ENCODE results near the gene RAD9A. TPM values are rescaled to one million over a fixed set of nuclear protein-coding genes. Genes with fewer than 3 reads are reported as not detected.

The RAD9A gene
- total and polyA plus RNA-seq, 9 of the 15 experiments (the other 6 are each of a cell fraction or from before 2014, with no cell fraction given) = 1.4 to 41.2 (median 16.1) TPM

DNA sequence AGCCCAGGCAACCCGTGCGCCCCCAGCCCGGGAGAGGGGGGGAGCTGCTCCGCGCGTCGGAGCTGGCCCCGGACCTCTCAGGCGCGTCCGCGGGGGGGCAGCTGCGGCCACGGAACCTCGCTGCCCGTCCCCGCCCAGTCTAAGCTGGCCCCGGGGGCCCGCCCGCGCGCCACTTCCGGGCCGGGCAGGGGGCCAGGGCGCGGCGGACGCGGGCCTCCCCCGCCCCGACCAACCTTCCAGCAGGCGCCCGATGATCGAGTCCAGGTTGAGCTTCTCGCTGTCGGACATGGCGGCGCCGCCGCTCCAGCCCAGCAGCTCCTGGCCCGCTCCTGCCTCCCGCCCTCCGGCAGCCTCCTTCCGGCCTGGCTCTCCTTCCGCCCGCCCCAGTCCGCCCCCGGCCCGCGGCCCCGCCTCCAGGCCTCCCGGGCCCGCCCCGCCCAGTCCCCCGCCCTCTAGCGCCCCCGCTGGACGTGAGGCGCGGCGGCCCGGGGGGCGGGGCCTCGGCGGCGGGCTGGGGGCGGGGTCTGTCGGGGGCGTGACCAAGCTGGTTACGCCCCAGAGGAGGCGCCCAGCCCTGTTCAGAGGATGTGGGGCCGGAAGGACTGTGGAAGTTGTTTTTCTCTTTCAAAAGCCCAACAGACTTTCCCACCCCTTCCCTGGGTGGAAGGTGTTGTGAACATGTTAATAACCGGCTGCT lies 9.9 kb downstream of the RAD9A start, which contains the start of gene PPP1CA (continued):
- TF ChIP-seq NEUROD1 (IDR thresholded peaks at IDR 0.05; ENCODE audit: borderline replicate concordance, low read depth, low read length, partially characterized antibody) (no peak), SRF (CRISPR knock-in tag; IDR thresholded peaks at IDR 0.05) (no peak), U2AF1 (optimal IDR thresholded peaks at IDR 0.05; ENCODE audit: low read depth, low read length) (no peak), DIDO1 (tag; IDR thresholded peaks at IDR 0.05; ENCODE audit: low read depth) (no peak), HNRNPL (IDR thresholded peaks at IDR 0.05; ENCODE audit: low read depth, low read length) (no peak), ARHGAP35 (IDR thresholded peaks at IDR 0.05; ENCODE audit: partially characterized antibody) (no peak), C11orf30 (IDR thresholded peaks at IDR 0.05; ENCODE audit: low read depth) (no peak), ZNF197 (CRISPR knock-in tag; IDR thresholded peaks at IDR 0.05; ENCODE audit: low read depth) (no peak), NR2C1 (IDR thresholded peaks at IDR 0.05) (no peak), NR2C1 (tag; IDR thresholded peaks at IDR 0.05) (no peak), RCOR1 (IDR thresholded peaks at IDR 0.05; ENCODE audit: borderline replicate concordance in 1 of 2, low read depth in 2 of 2, low read length in 2 of 2) (no peak), ZNF12 (CRISPR knock-in tag; IDR thresholded peaks at IDR 0.05) (no peak), HNRNPK (IDR thresholded peaks at IDR 0.05; ENCODE audit: low read depth, low read length, poor library complexity, severe bottlenecking) (no peak), SIRT6 (IDR thresholded peaks at IDR 0.05; ENCODE audit: low read depth, low read length) (no peak), EP400 (IDR thresholded peaks at IDR 0.05) (peak; percentile 32; the same call in 1 of the 2 replicates), DACH1 (IDR thresholded peaks at IDR 0.05; ENCODE audit: partially characterized antibody) (no peak), HEY1 (CRISPR knock-in tag; IDR thresholded peaks at IDR 0.05; ENCODE audit: borderline replicate concordance) (no peak), NFXL1 (CRISPR knock-in tag; IDR thresholded peaks at IDR 0.05) (no peak), MECOM (CRISPR knock-in tag; IDR thresholded peaks at IDR 0.05) (no peak), ZNF431 (CRISPR knock-in tag; IDR thresholded peaks at IDR 0.05) (no peak), GATAD2A (IDR thresholded peaks at IDR 0.05) (no peak)
- TF ChIP-seq, protein P1, sequence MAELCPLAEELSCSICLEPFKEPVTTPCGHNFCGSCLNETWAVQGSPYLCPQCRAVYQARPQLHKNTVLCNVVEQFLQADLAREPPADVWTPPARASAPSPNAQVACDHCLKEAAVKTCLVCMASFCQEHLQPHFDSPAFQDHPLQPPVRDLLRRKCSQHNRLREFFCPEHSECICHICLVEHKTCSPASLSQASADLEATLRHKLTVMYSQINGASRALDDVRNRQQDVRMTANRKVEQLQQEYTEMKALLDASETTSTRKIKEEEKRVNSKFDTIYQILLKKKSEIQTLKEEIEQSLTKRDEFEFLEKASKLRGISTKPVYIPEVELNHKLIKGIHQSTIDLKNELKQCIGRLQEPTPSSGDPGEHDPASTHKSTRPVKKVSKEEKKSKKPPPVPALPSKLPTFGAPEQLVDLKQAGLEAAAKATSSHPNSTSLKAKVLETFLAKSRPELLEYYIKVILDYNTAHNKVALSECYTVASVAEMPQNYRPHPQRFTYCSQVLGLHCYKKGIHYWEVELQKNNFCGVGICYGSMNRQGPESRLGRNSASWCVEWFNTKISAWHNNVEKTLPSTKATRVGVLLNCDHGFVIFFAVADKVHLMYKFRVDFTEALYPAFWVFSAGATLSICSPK (IDR thresholded peaks at IDR 0.05; ENCODE audit: borderline replicate concordance) = no peak
- TF ChIP-seq, protein P2, sequence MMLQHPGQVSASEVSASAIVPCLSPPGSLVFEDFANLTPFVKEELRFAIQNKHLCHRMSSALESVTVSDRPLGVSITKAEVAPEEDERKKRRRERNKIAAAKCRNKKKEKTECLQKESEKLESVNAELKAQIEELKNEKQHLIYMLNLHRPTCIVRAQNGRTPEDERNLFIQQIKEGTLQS (IDR thresholded peaks at IDR 0.05) = no peak
- TF ChIP-seq, protein P2 (CRISPR knock-in tag; conservative IDR thresholded peaks at IDR 0.05) = no peak
- TF ChIP-seq, protein P3, sequence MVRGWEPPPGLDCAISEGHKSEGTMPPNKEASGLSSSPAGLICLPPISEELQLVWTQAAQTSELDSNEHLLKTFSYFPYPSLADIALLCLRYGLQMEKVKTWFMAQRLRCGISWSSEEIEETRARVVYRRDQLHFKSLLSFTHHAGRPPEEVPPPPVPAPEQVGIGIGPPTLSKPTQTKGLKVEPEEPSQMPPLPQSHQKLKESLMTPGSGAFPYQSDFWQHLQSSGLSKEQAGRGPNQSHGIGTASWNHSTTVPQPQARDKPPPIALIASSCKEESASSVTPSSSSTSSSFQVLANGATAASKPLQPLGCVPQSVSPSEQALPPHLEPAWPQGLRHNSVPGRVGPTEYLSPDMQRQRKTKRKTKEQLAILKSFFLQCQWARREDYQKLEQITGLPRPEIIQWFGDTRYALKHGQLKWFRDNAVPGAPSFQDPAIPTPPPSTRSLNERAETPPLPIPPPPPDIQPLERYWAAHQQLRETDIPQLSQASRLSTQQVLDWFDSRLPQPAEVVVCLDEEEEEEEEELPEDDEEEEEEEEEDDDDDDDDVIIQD (CRISPR knock-in tag; IDR thresholded peaks at IDR 0.05) = no peak
- TF ChIP-seq, protein P4, sequence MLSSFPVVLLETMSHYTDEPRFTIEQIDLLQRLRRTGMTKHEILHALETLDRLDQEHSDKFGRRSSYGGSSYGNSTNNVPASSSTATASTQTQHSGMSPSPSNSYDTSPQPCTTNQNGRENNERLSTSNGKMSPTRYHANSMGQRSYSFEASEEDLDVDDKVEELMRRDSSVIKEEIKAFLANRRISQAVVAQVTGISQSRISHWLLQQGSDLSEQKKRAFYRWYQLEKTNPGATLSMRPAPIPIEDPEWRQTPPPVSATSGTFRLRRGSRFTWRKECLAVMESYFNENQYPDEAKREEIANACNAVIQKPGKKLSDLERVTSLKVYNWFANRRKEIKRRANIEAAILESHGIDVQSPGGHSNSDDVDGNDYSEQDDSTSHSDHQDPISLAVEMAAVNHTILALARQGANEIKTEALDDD (IDR thresholded peaks at IDR 0.05) = no peak
